Measurements from ENCODE around the gene RBMS1.

DNA sequence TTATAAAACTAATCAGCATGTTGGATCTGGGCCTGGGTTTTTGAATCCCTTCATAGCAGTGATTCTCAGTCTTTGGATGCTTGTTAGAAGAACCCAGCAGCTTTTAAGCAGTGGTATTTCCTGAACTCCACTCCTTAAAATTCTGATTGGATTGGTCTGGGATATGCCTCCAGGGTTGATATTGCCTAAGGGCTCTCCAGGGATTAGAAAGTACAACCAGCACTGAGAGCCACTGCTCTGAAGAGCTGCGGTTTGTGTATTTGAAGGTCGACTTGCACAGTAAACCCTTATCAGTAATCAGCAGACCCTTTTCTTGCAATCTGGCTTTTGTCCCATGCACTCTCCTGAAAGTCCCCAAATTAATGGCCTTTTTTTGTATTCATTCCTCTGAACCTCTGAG, 17.0 kb upstream of the RBMS1 start:
- no peak for TF ChIP-seq POLR2A (IDR thresholded peaks at IDR 0.05; ENCODE audit: low read depth, low read length)
- TF ChIP-seq, protein P1, sequence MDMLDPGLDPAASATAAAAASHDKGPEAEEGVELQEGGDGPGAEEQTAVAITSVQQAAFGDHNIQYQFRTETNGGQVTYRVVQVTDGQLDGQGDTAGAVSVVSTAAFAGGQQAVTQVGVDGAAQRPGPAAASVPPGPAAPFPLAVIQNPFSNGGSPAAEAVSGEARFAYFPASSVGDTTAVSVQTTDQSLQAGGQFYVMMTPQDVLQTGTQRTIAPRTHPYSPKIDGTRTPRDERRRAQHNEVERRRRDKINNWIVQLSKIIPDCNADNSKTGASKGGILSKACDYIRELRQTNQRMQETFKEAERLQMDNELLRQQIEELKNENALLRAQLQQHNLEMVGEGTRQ (IDR thresholded peaks at IDR 0.05; ENCODE audit: low read depth, low read length), result no peak
- TF ChIP-seq CTCF (conservative IDR thresholded peaks at IDR 0.05; ENCODE audit: low read depth, low read length), result no peak
- no peak for TF ChIP-seq SMC3 (IDR thresholded peaks at IDR 0.05; ENCODE audit: low read depth, low read length)

Measured in IMR-90 (cell line).